HepG2 (cell line): ENCODE data around the gene ASTN2. TPM values are rescaled to one million over a fixed set of nuclear protein-coding genes. Genes with fewer than 3 reads are reported as not detected.

ENCODE experiments used
- ATAC-seq: fragments of 200-7000 bp; cut with Tn5 transposase; 3 replicates; pipeline ENCODE4 v1.9.1; 2020; ENCODE audit warnings: mild to moderate bottlenecking, moderate library complexity
- BruUV-seq: library from RNA; stranded (reverse); fragments of 400-500 nt; replicated peaks from 2 replicates; lab custom pipeline; 2021; lab: Mats Ljungman, UMichigan
- CTCF ChIA-PET: fragments of 300-600 bp; formaldehyde crosslinking; extraction: SDS; loops from one replicate; lab custom pipeline; 2021; ENCODE audit warnings: low total read pairs, inconsistent platforms, low intra/inter-chr PET ratio; lab: Yijun Ruan, JAX
- POLR2A ChIA-PET: fragments of 350-600 bp; sonication (Branson Sonifier 250); formaldehyde crosslinking; loops from one replicate; lab custom pipeline; 2020; ENCODE audit warnings: antibody characterized with exemption, inconsistent platforms; lab: Yijun Ruan, JAX
- DNase-seq: peaks from one replicate; pipeline ENCODE4 v3.0.0-alpha.2; 2015; ENCODE audit warnings: low spot score
- FAIRE-seq: peaks from 3 replicates; lab custom pipeline; 2011; peaks lifted over from hg19 to GRCh38; lab: Jason Lieb, UNC
- H2AFZ ChIP-seq: one replicate; pipeline ENCODE4 v1.6.1; 2011; ENCODE audit warnings: low read length, inconsistent platforms
- H3K27ac ChIP-seq: fragments of 300-600 bp; 3 replicates; pipeline ENCODE4 v1.8.0; 2011; ENCODE audit warnings: mixed run types, mild to moderate bottlenecking, mixed read lengths, low read length, inconsistent platforms; ENCODE audit not compliant: insufficient read depth; ENCODE audit errors: extremely low read length
- H3K27me3 ChIP-seq, 2 experiments: fragments of 200-600 bp in 1 of 2; 2 replicates in 1 of 2; 3 replicates in 1 of 2; pipeline versions ENCODE4 v1.6.0 to v1.8.0; 2011; ENCODE audit warnings: low read length in 2 of 2, mild to moderate bottlenecking in 2 of 2, moderate library complexity in 2 of 2, inconsistent platforms in 1 of 2; ENCODE audit not compliant: insufficient read depth in 2 of 2, control insufficient read depth in 1 of 2
- H3K36me3 ChIP-seq, 2 experiments: fragments of 200-600 bp in 1 of 2; replicated peaks in 1 of 2; 2 replicates in 1 of 2; 3 replicates in 1 of 2; pipeline versions ENCODE4 v1.5.1 to v1.8.0; 2011; ENCODE audit warnings: low read length in 2 of 2, inconsistent platforms in 1 of 2; ENCODE audit not compliant: insufficient read depth in 2 of 2, control insufficient read depth in 1 of 2
- H3K4me1 ChIP-seq: 2 replicates; pipeline ENCODE4 v1.5.1; 2012; ENCODE audit warnings: low read length, inconsistent platforms; ENCODE audit not compliant: insufficient read depth
- H3K4me2 ChIP-seq: 2 replicates; pipeline ENCODE4 v1.6.0; 2011; ENCODE audit warnings: low read depth, low read length, inconsistent platforms
- H3K4me3 ChIP-seq, 3 experiments: fragments of 200-600 bp in 1 of 3; sonication (generic), shearing (Covaris generic) in 1 of 3; replicated peaks in 1 of 3; 2 replicates each; pipeline ENCODE4 v1.5.1; 2011 to 2016; ENCODE audit warnings: low read length in 3 of 3, inconsistent platforms in 2 of 3, low read depth in 2 of 3, mild to moderate bottlenecking in 2 of 3, control low read depth in 1 of 3, mixed read lengths in 1 of 3; ENCODE audit not compliant: insufficient read depth in 1 of 3
- H3K79me2 ChIP-seq: one replicate; pipeline ENCODE4 v1.6.1; 2011; ENCODE audit warnings: low read length, inconsistent platforms; ENCODE audit not compliant: insufficient read depth
- H3K9ac ChIP-seq: 2 replicates; pipeline ENCODE4 v1.6.0; 2011; ENCODE audit warnings: mild to moderate bottlenecking, low read depth, low read length, inconsistent platforms; ENCODE audit not compliant: insufficient read depth
- H3K9me3 ChIP-seq: 2 replicates; pipeline ENCODE4 v1.5.1; 2012; ENCODE audit warnings: mild to moderate bottlenecking, low read length
- H4K20me1 ChIP-seq: 2 replicates; pipeline ENCODE4 v1.6.0; 2011; ENCODE audit warnings: inconsistent platforms, mild to moderate bottlenecking, low read length, moderate library complexity; ENCODE audit not compliant: insufficient read depth
- ATF6 ChIP-seq: sonication (generic); formaldehyde crosslinking; conservative IDR thresholded peaks from 2 replicates; pipeline ENCODE4 v1.4.0; 2020; ENCODE audit warnings: missing genetic modification reagents
- KDM3A ChIP-seq: IDR thresholded peaks from 2 replicates; pipeline ENCODE4 v1.6.1; 2018; ENCODE audit warnings: low read depth, missing compliant biosample characterization
- LCORL ChIP-seq, 2 experiments: fragments of 450-650 bp in 1 of 2; sonication (generic) in 1 of 2; formaldehyde crosslinking in 1 of 2; IDR thresholded peaks; 2 replicates each; pipeline versions ENCODE4 v1.5.0 to v1.6.1; 2017 to 2020; ENCODE audit warnings: antibody characterized with exemption in 1 of 2, missing genetic modification reagents in 1 of 2
- NCOR1 ChIP-seq: fragments of 200-600 bp; sonication (generic); IDR thresholded peaks from 2 replicates; pipeline ENCODE4 v1.7.0; 2017; ENCODE audit warnings: antibody characterized with exemption, low read length, borderline replicate concordance
- SNAI1 ChIP-seq: sonication (generic); formaldehyde crosslinking; IDR thresholded peaks from 2 replicates; pipeline ENCODE4 v1.5.0; 2020; ENCODE audit warnings: mild to moderate bottlenecking, missing genetic modification reagents, borderline replicate concordance
- ZFP90 ChIP-seq: sonication (generic); formaldehyde crosslinking; IDR thresholded peaks from 2 replicates; pipeline ENCODE4 v1.8.0; 2022; ENCODE audit warnings: missing genetic modification reagents, mild to moderate bottlenecking, inconsistent platforms, borderline replicate concordance
- ZNF263 ChIP-seq: sonication (generic); formaldehyde crosslinking; IDR thresholded peaks from 2 replicates; pipeline ENCODE4 v1.4.0; 2020; ENCODE audit warnings: missing genetic modification reagents
- ZNF644 ChIP-seq: IDR thresholded peaks from 2 replicates; pipeline ENCODE4 v1.6.1; 2016; ENCODE audit warnings: low read depth
- WGBS: methylation state at CpG from one replicate; pipeline ENCODE4 v1.1.6; 2017; ENCODE audit warnings: low lambda C conversion rate; 5-methylcytosine and 5-hydroxymethylcytosine counted together
- in situ Hi-C: cut with HindIII; loops from 2 replicates; pipeline ENCODE4 v1.10.0; 2017; ENCODE audit warnings: low pct_unique_long_range_greater_than_20kb; ENCODE audit not compliant: extremely low pct_ligation_motif_present
- intact Hi-C: fragments of 100-400 bp; cut with micrococcal nuclease; formaldehyde crosslinking; loops from one replicate; pipeline ENCODE4 v1.10.0; 2022; ENCODE audit not compliant: unreplicated experiment
- polyA plus RNA-seq, 8 experiments: library from polyadenylated mRNA; depleted of rRNA in 3 of 8; stranded (reverse) in 7 of 8; unstranded in 1 of 8; fragments of >200 nt; fragmentation: Illumina TruSeq in 4 of 8; extraction: Trizol in 4 of 8; gene quantifications; 2 replicates each; pipeline versions ENCODE4 v1.2.1 to v1.2.3, GENCODE V29; 2011 to 2016; ENCODE audit warnings: low read depth in 4 of 8, missing spikeins in 1 of 8, mixed read lengths in 1 of 8; ENCODE audit not compliant: insufficient read depth in 1 of 8
- total RNA-seq, 5 experiments: library from RNA; depleted of rRNA; stranded (reverse); fragments of >200 nt; fragmentation: Illumina TruSeq; extraction: Trizol; gene quantifications; 2 replicates each; pipeline ENCODE4 v1.2.3, GENCODE V29; 2016; ENCODE audit warnings: low read depth in 1 of 5
- TF ChIP-seq, protein P1 (sequence below): sonication (generic); formaldehyde crosslinking; IDR thresholded peaks from 2 replicates; pipeline ENCODE4 v1.4.0; 2020; ENCODE audit warnings: mild to moderate bottlenecking, missing genetic modification reagents
- TF ChIP-seq, protein P2 (sequence below): sonication (generic); formaldehyde crosslinking; IDR thresholded peaks from 2 replicates; pipeline ENCODE4 v1.4.0; 2020; ENCODE audit warnings: mild to moderate bottlenecking, missing genetic modification reagents
- TF ChIP-seq, protein P3 (sequence below): sonication (generic); formaldehyde crosslinking; IDR thresholded peaks from 2 replicates; pipeline ENCODE4 v1.5.0; 2020; ENCODE audit warnings: missing genetic modification reagents
- TF ChIP-seq, protein P4 (sequence below): IDR thresholded peaks from 2 replicates; pipeline ENCODE4 v1.6.1; 2016; ENCODE audit warnings: missing genetic modification reagents, missing compliant biosample characterization

Gene ASTN2
- total and polyA plus RNA-seq, 2 of the 13 experiments (the other 11 are each of a cell fraction or from before 2014, with no cell fraction given) = 5.2 to 13.5 TPM

DNA sequence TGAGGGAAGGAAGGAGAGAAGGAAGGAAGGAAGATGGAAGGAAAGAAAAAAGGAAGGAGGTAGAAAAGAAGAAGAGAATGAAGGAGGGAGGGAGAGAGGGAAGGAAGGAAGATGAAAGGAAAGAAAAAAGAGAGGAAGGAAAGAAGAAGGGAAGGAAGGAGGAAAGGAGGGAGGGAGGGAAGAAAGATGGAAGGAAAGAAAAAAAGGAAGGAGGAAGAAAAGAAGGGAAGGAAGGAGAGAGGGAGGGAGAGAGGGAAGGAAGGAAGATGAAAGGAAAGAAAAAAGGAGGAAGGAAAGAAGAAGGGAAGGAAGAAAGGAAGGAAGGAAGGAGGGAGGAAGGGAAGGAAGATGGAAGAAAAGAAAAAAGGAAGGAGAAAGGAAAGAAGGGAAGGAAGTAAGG lies 912.1 kb downstream of the ASTN2 start:
- ChIA-PET CTCF (no interaction called here), POLR2A (no interaction called here)
- Histone ChIP-seq H3K27me3 (no peaks in the 10 kb centered on the region), H3K4me2 (no peak overlapping the region), H3K79me2 (no peaks in the 10 kb centered on the region), H4K20me1 (no peaks in the 10 kb centered on the region), H3K27ac (no peak overlapping the region), H3K9me3 (no peaks in the 10 kb centered on the region), H2AFZ (no peak overlapping the region), H3K4me1 (peaks cover 18% of the 10 kb centered on the region), H3K4me3 (no peak overlapping the region), H3K36me3 (no peaks in the 10 kb centered on the region), H3K9ac (no peak overlapping the region)
- intact Hi-C loops = no loop called here
- no TSS peak for BruUV-seq
- FAIRE-seq = no peak
- no peak for ATAC-seq
- no peak for TF ChIP-seq KDM3A
- peak; percentile 46; the same call in 1 of the 2 replicates for TF ChIP-seq LCORL (IDR thresholded peaks at IDR 0.05)
- TF ChIP-seq LCORL (CRISPR knock-in tag; IDR thresholded peaks at IDR 0.05) = no peak
- TF ChIP-seq, protein P1, sequence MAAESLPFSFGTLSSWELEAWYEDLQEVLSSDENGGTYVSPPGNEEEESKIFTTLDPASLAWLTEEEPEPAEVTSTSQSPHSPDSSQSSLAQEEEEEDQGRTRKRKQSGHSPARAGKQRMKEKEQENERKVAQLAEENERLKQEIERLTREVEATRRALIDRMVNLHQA (CRISPR knock-in tag) = no peak
- TF ChIP-seq, protein P2, sequence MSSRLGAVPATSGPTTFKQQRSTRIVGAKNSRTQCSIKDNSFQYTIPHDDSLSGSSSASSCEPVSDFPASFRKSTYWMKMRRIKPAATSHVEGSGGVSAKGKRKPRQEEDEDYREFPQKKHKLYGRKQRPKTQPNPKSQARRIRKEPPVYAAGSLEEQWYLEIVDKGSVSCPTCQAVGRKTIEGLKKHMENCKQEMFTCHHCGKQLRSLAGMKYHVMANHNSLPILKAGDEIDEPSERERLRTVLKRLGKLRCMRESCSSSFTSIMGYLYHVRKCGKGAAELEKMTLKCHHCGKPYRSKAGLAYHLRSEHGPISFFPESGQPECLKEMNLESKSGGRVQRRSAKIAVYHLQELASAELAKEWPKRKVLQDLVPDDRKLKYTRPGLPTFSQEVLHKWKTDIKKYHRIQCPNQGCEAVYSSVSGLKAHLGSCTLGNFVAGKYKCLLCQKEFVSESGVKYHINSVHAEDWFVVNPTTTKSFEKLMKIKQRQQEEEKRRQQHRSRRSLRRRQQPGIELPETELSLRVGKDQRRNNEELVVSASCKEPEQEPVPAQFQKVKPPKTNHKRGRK (CRISPR knock-in tag) = peak; percentile 87; the same call in 1 of the 2 replicates
- no peak for DNase-seq
- in situ Hi-C loops = no loop called here

DNA sequence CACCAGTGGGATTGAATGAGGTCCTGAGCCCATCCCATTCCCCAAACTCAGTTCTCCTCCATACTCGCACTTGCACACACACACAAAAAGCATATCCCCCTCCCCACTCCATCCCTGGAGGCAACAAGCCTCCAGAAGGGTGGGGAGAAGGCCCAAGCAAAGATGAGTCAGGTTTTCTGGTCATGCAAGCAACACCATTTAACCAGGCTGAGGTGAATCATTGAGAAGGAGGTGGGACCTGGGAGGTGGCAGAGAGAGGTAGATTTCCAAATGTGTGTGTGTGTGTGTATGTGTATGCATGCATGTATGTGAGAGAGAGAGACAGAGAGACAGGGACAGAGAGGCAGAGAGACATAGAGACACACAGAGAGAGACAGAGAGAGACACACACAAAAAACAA lies 913.0 kb downstream of the ASTN2 start:
- ATAC-seq = no peak
- H4K20me1 ChIP-seq = no peaks in the 10 kb centered on the region
- ChIA-PET POLR2A (no interaction called here), CTCF (no interaction called here)
- peaks cover 18% of the 10 kb centered on the region for H3K4me1 ChIP-seq
- no peak overlapping the region for H3K9ac ChIP-seq
- no peaks in the 10 kb centered on the region for H3K9me3 ChIP-seq
- H3K27me3 ChIP-seq = no peaks in the 10 kb centered on the region
- intact Hi-C loops (no loop called here), in situ Hi-C loops (no loop called here)
- H3K36me3 ChIP-seq = no peaks in the 10 kb centered on the region
- no peak overlapping the region for H2AFZ ChIP-seq
- 93% methylated on average over 1 of the region's 1 CpG for WGBS
- no peaks in the 10 kb centered on the region for H3K79me2 ChIP-seq
- H3K4me3 ChIP-seq = no peak overlapping the region
- no TSS peak for BruUV-seq
- DNase-seq = no peak
- no peak overlapping the region for H3K4me2 ChIP-seq
- no peak overlapping the region for H3K27ac ChIP-seq
- FAIRE-seq = no peak
- TF ChIP-seq, protein P3, sequence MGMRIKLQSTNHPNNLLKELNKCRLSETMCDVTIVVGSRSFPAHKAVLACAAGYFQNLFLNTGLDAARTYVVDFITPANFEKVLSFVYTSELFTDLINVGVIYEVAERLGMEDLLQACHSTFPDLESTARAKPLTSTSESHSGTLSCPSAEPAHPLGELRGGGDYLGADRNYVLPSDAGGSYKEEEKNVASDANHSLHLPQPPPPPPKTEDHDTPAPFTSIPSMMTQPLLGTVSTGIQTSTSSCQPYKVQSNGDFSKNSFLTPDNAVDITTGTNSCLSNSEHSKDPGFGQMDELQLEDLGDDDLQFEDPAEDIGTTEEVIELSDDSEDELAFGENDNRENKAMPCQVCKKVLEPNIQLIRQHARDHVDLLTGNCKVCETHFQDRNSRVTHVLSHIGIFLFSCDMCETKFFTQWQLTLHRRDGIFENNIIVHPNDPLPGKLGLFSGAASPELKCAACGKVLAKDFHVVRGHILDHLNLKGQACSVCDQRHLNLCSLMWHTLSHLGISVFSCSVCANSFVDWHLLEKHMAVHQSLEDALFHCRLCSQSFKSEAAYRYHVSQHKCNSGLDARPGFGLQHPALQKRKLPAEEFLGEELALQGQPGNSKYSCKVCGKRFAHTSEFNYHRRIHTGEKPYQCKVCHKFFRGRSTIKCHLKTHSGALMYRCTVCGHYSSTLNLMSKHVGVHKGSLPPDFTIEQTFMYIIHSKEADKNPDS (CRISPR knock-in tag) = no peak
- no peak for TF ChIP-seq ZNF644 (CRISPR knock-in tag)
- no peak for TF ChIP-seq ZNF263 (CRISPR knock-in tag)
- no peak for TF ChIP-seq SNAI1 (CRISPR knock-in tag)
- no peak for TF ChIP-seq ATF6 (CRISPR knock-in tag)
- no peak for TF ChIP-seq ZFP90 (CRISPR knock-in tag)
- TF ChIP-seq, protein P4, sequence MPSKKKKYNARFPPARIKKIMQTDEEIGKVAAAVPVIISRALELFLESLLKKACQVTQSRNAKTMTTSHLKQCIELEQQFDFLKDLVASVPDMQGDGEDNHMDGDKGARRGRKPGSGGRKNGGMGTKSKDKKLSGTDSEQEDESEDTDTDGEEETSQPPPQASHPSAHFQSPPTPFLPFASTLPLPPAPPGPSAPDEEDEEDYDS = no peak
- no peak for TF ChIP-seq NCOR1
